Uterus (tissue), 2 donors: ENCODE measurements around the gene CYSTM1.

Experiments used
- POLR2A ChIP-seq, 2 donors: fragments of 450-650 bp; IDR thresholded peaks; one replicate each; pipeline ENCODE4 v1.6.1; 2016; ENCODE audit warnings: antibody characterized with exemption in 2 of 2, mild to moderate bottlenecking in 1 of 2, moderate library complexity in 1 of 2
- TF ChIP-seq, protein P1 (sequence below), 4 experiments: fragments of 200-600 bp in 2 of 4; fragments of 450-650 bp in 2 of 4; sonication (generic) in 2 of 4; IDR thresholded peaks; one replicate each; pipeline ENCODE4 v1.5.1; 2016 to 2019; ENCODE audit warnings: antibody characterized with exemption in 4 of 4, mild to moderate bottlenecking in 2 of 4, moderate library complexity in 1 of 4

DNA sequence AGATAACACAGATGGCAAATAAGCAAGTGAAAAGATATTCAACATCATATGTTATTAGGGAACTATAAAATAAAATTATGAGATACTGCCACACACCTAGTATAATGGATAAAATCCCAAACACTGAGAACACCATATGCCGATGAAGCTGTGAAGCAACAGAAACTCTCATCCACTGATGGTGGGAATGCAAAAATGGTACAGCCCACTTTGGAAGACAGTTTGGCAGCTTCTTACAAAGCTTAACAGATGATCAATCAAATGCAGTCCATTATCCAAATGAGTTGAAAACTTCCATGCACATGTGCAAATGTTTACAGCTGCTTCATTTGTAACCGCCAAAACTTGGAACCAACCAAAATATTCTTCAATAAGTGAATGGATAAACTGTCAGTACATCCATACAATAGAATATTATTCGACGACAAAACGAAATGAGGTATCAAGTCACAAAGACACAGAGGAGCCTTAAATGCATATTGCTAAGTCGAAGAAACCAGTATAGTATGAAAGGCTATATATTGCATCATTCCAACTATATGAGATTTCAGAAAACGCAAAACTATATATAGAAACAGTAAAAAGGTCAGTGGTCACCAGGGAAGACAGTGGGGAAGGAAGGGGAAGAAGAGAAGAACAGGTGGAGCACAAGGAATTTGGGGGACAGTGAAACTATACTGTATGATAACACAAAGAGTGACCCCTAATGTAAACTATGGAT is 113.0 kb downstream of the CYSTM1 start:
- TF ChIP-seq, protein P1, sequence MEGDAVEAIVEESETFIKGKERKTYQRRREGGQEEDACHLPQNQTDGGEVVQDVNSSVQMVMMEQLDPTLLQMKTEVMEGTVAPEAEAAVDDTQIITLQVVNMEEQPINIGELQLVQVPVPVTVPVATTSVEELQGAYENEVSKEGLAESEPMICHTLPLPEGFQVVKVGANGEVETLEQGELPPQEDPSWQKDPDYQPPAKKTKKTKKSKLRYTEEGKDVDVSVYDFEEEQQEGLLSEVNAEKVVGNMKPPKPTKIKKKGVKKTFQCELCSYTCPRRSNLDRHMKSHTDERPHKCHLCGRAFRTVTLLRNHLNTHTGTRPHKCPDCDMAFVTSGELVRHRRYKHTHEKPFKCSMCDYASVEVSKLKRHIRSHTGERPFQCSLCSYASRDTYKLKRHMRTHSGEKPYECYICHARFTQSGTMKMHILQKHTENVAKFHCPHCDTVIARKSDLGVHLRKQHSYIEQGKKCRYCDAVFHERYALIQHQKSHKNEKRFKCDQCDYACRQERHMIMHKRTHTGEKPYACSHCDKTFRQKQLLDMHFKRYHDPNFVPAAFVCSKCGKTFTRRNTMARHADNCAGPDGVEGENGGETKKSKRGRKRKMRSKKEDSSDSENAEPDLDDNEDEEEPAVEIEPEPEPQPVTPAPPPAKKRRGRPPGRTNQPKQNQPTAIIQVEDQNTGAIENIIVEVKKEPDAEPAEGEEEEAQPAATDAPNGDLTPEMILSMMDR (IDR thresholded peaks at IDR 0.05), result no peak
- TF ChIP-seq POLR2A (IDR thresholded peaks at IDR 0.05), result no peak
